ENCODE measurements around the gene MARCHF3. TPM values are rescaled to one million over a fixed set of nuclear protein-coding genes. Genes with fewer than 3 reads are reported as not detected.
"Not testable (repeated sequence)": the region's sequence is repeated elsewhere in the genome, so short reads cannot be mapped to it uniquely, and the experiment has no call there.

MARCHF3 gene
- total RNA-seq, 1 donor from 2014 or later, result 3.1 TPM

DNA sequence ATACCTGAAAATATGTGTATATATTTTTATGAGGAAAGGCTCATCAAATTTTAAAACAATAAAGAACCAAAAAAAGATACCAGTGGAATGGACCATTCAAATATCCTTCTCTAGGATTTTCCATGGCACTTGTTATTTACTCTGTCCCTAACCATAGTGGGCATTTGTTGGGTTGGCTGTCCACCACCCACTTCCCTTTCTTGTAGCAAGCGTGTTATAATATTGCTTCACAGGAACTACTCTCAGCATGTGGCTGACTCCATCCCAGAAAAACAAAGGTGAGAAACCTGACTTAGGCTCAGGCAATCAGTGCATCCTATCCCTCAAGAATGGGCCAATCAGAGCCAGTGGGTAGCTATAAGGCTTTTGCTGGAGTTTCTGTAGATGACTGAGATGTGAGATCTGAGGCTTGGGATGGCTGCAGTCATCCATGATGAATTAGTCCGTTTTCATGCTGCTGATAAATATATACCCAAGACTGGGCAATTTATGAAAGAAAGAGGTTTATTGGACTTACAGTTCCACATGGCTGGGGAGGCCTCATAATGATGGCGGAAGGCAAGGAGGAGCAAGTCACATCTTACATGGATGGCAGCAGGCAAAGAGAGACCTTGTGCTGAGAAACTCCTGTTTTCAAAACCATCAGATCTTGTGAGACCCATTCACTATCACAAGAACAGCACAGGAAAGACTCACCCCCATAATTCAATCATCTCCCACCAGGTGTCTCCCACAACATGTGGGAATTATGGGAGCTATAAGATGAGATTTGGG is 25.7 kb upstream of the MARCHF3 start:
- no peak overlapping the region for H3K27ac Mint-ChIP-seq (ENCODE audit: unreplicated experiment)
- no peak for DNase-seq (ENCODE audit: low read depth, low spot score)
- peaks cover 7% of the 10 kb centered on the region for H3K9me3 Mint-ChIP-seq
- no peaks in the 10 kb centered on the region for H3K4me1 Mint-ChIP-seq
- H3K27me3 Mint-ChIP-seq (ENCODE audit: low read depth), result no peaks in the 10 kb centered on the region
- TF ChIP-seq, protein P1, sequence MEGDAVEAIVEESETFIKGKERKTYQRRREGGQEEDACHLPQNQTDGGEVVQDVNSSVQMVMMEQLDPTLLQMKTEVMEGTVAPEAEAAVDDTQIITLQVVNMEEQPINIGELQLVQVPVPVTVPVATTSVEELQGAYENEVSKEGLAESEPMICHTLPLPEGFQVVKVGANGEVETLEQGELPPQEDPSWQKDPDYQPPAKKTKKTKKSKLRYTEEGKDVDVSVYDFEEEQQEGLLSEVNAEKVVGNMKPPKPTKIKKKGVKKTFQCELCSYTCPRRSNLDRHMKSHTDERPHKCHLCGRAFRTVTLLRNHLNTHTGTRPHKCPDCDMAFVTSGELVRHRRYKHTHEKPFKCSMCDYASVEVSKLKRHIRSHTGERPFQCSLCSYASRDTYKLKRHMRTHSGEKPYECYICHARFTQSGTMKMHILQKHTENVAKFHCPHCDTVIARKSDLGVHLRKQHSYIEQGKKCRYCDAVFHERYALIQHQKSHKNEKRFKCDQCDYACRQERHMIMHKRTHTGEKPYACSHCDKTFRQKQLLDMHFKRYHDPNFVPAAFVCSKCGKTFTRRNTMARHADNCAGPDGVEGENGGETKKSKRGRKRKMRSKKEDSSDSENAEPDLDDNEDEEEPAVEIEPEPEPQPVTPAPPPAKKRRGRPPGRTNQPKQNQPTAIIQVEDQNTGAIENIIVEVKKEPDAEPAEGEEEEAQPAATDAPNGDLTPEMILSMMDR (conservative IDR thresholded peaks at IDR 0.05), result no peak
- no peak overlapping the region for H3K4me3 Mint-ChIP-seq
- peaks cover 9% of the 10 kb centered on the region for H3K36me3 Mint-ChIP-seq (ENCODE audit: low read depth)

DNA sequence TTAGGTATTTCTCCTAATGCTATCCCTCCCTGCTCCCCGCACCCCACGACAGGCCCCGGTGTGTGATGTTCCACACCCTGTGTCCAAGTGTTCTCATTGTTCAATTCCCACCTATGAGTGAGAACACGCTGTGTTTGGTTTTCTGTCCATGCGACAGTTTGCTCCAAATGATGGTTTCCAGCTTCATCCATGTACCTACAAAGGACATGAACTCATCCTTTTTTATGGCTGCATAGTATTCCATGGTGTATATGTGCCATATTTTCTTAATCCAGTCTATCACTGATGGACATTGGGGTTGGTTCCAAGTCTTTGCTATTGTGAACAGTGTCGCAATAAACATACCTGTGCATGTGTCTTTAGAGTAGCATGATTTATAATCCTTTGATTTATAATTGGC is 23.2 kb upstream of the MARCHF3 start:
- not testable (repeated sequence) for H3K9me3 Mint-ChIP-seq; H3K36me3 Mint-ChIP-seq (ENCODE audit: low read depth); H3K27me3 Mint-ChIP-seq (ENCODE audit: low read depth); DNase-seq (ENCODE audit: low read depth, low spot score); H3K27ac Mint-ChIP-seq (ENCODE audit: unreplicated experiment); H3K4me1 Mint-ChIP-seq; H3K4me3 Mint-ChIP-seq

DNA sequence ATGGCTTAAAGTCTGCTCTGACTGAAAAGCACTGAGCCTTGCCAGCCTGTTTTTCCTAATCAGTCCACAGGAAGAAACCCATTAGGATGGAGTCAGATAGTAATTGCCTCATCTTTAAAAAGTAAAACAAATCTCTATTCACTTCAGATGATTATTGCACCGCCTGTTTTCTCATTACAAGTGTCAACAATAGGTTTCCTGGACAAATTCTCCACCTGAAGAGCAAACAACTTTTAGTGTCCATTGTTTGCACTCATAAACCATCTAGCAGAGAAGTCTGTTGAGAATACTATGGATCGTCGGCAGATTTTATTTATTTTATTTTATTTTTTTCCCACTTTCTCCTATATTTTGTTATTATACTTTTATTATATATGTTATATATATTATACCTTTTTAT is 22.7 kb upstream of the MARCHF3 start:
- Mint-ChIP-seq H3K9me3 (peaks cover 7% of the 10 kb centered on the region), H3K4me1 (no peaks in the 10 kb centered on the region), H3K4me3 (no peak overlapping the region), H3K36me3 (ENCODE audit: low read depth) (peaks cover 9% of the 10 kb centered on the region), H3K27ac (ENCODE audit: unreplicated experiment) (no peak overlapping the region), H3K27me3 (ENCODE audit: low read depth) (no peaks in the 10 kb centered on the region)
- TF ChIP-seq, protein P1 (conservative IDR thresholded peaks at IDR 0.05), result no peak
- DNase-seq (ENCODE audit: low read depth, low spot score), result no peak

DNA sequence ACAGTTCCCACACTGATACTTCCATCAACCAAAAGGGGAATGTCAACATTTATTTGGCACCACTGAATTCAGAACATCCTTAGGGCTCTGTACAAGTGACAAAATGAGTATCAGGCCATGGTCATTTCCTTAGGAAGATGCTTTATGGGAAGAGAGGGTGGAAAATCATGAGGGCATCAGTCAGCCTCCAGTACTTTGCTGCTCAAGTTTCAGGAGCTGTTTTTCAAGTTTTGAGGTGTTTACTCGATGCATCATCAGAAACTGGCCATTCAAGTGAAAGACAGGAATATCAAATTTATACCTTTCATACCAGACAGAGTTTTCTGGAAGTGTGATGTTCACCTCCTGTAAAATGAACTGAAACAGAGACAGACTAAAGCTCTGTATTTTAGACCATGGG is 21.2 kb upstream of the MARCHF3 start:
- TF ChIP-seq, protein P1 (conservative IDR thresholded peaks at IDR 0.05), result no peak
- Mint-ChIP-seq H3K9me3 (peaks cover 7% of the 10 kb centered on the region), H3K27ac (ENCODE audit: unreplicated experiment) (no peak overlapping the region), H3K4me1 (no peaks in the 10 kb centered on the region), H3K36me3 (ENCODE audit: low read depth) (peaks cover 9% of the 10 kb centered on the region), H3K27me3 (ENCODE audit: low read depth) (no peaks in the 10 kb centered on the region), H3K4me3 (no peak overlapping the region)
- DNase-seq (ENCODE audit: low read depth, low spot score), result no peak

DNA sequence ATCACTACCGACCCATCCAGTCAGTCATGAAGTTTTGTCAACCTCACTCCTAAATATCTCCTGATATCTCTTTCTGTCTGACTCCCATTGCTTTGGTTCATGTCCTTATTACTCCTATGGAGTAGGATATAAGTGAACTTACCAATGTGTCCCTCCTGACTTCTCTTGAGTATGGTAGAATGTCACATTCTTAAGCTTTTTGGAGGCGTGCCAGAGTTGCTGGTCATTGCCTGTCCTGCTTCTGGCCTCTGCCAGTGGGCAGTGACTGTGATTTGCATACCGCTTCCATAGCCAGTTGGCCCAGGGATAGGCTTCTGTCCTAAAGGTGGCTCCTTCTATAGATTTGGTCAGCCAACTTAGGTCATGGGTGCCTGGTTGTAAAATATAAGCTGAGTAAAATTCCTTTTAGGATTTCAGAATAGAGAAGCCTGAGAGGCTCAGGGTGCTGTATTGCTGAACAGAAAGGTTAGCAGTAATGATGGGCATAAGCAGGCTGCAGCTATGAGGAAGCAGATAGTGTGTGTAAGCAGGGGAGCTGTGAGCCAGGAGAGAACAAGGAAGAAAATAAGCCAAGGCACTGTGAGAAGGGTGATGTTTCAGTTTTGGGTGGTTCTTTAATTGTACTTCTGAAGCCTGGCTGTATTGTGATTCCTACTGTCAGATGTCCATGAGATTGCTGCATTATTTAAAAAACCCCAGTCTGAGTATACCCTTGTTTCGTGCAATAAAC is 16.1 kb upstream of the MARCHF3 start:
- DNase-seq (ENCODE audit: low read depth, low spot score), result no peak
- Mint-ChIP-seq H3K4me3 (no peak overlapping the region), H3K36me3 (ENCODE audit: low read depth) (no peaks in the 10 kb centered on the region), H3K4me1 (no peaks in the 10 kb centered on the region), H3K9me3 (no peaks in the 10 kb centered on the region), H3K27me3 (ENCODE audit: low read depth) (no peaks in the 10 kb centered on the region), H3K27ac (ENCODE audit: unreplicated experiment) (no peak overlapping the region)
- TF ChIP-seq, protein P1 (conservative IDR thresholded peaks at IDR 0.05), result no peak

DNA sequence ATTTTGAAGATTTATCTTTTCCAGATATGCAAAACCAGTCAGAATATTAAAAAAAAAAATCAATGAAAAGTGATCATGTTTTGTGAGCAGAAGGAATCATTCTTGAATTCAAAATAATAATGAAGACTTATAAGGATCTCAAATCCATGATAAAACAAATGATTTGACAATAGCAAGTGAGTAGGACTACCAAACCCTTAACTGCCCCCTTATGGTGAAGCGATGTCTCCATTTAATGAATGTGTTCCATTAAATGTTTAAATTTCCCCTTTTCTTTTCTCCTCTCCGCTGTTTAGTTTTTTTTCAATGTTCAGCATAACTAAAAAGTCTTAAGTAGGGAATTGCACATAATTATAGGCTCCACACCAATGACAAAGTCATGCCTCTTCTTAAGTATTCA is 12.2 kb upstream of the MARCHF3 start:
- Mint-ChIP-seq H3K27ac (ENCODE audit: unreplicated experiment) (no peak overlapping the region), H3K9me3 (no peaks in the 10 kb centered on the region), H3K27me3 (ENCODE audit: low read depth) (peaks cover 2% of the 10 kb centered on the region), H3K4me3 (no peak overlapping the region), H3K36me3 (ENCODE audit: low read depth) (no peaks in the 10 kb centered on the region), H3K4me1 (no peaks in the 10 kb centered on the region)
- no peak for DNase-seq (ENCODE audit: low read depth, low spot score)
- TF ChIP-seq, protein P1 (conservative IDR thresholded peaks at IDR 0.05), result peak; percentile 24
